Measurements from ENCODE around the gene SLC8A1. TPM values are rescaled to one million over a fixed set of nuclear protein-coding genes. Genes with fewer than 3 reads are reported as not detected.

The SLC8A1 gene
- total and polyA plus RNA-seq, 2 of the 13 experiments (the other 11 are each of a cell fraction or from before 2014, with no cell fraction given) = not detected

DNA sequence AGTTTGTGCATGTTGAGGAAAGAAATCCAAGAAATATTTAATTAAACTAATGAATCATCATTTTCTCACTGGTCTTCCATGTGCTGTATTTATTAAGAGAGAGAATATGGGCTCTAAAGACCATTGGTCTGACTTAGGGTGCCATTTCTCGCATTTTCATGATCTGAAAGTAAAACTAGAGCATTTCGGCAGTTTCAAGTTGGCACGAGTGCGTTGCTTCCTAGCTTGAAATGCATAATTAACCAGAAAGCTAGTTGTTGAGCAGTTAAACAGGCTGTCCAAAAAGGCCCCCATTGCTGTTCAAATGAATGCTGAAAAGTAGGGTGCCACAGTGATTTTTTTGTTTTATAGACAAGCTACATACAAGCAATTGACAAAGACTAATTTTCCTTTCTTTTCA lies 47.4 kb downstream of the SLC8A1 start:
- no peak overlapping the region for H3K4me2 ChIP-seq (ENCODE audit: low read depth, low read length)
- POLR2A ChIA-PET = no interaction called here

More for the DNA sequence above, 47.4 kb downstream of the SLC8A1 start:
- Histone ChIP-seq H3K4me3 (replicated peaks in 1 of 3; ENCODE audit: insufficient read depth in 1 of 3, low read depth in 2 of 3, low read length in 3 of 3) (no peak overlapping the region), H3K79me2 (ENCODE audit: insufficient read depth, low read length) (no peaks in the 10 kb centered on the region), H3K27me3 (ENCODE audit: control insufficient read depth in 1 of 2, insufficient read depth in 2 of 2, low read length in 2 of 2) (0 out of 5 replicates have a peak, but pooled peaks cover 0 to 4% of the 10 kb centered on the region in 2 experiments), H3K9ac (ENCODE audit: insufficient read depth, low read depth, low read length) (no peak overlapping the region), H4K20me1 (ENCODE audit: insufficient read depth, low read length) (no peaks in the 10 kb centered on the region), H3K4me1 (ENCODE audit: insufficient read depth, low read length) (no peaks in the 10 kb centered on the region), H3K27ac (ENCODE audit: extremely low read length, insufficient read depth, low read length) (no peak overlapping the region), H3K36me3 (replicated peaks in 1 of 2; ENCODE audit: control insufficient read depth in 1 of 2, insufficient read depth in 2 of 2, low read length in 2 of 2) (no peaks in the 10 kb centered on the region), H3K9me3 (ENCODE audit: low read length) (no peaks in the 10 kb centered on the region), H2AFZ (ENCODE audit: low read length) (no peak overlapping the region)
- 0% methylated on average over 4 of the region's 4 CpGs for WGBS (ENCODE audit: low lambda C conversion rate)
- DNase-seq (ENCODE audit: low spot score) (no peak), ATAC-seq (no peak), FAIRE-seq (no peak)
- in situ Hi-C loops (cut with HindIII; ENCODE audit: extremely low pct_ligation_motif_present, low pct_unique_long_range_greater_than_20kb) (no loop called here), intact Hi-C loops (cut with micrococcal nuclease; ENCODE audit: unreplicated experiment) (no loop called here)
- CTCF ChIA-PET (ENCODE audit: low intra/inter-chr PET ratio, low total read pairs) = no interaction called here
- BruUV-seq (replicated peaks) = no TSS peak
- TF ChIP-seq, protein P1, sequence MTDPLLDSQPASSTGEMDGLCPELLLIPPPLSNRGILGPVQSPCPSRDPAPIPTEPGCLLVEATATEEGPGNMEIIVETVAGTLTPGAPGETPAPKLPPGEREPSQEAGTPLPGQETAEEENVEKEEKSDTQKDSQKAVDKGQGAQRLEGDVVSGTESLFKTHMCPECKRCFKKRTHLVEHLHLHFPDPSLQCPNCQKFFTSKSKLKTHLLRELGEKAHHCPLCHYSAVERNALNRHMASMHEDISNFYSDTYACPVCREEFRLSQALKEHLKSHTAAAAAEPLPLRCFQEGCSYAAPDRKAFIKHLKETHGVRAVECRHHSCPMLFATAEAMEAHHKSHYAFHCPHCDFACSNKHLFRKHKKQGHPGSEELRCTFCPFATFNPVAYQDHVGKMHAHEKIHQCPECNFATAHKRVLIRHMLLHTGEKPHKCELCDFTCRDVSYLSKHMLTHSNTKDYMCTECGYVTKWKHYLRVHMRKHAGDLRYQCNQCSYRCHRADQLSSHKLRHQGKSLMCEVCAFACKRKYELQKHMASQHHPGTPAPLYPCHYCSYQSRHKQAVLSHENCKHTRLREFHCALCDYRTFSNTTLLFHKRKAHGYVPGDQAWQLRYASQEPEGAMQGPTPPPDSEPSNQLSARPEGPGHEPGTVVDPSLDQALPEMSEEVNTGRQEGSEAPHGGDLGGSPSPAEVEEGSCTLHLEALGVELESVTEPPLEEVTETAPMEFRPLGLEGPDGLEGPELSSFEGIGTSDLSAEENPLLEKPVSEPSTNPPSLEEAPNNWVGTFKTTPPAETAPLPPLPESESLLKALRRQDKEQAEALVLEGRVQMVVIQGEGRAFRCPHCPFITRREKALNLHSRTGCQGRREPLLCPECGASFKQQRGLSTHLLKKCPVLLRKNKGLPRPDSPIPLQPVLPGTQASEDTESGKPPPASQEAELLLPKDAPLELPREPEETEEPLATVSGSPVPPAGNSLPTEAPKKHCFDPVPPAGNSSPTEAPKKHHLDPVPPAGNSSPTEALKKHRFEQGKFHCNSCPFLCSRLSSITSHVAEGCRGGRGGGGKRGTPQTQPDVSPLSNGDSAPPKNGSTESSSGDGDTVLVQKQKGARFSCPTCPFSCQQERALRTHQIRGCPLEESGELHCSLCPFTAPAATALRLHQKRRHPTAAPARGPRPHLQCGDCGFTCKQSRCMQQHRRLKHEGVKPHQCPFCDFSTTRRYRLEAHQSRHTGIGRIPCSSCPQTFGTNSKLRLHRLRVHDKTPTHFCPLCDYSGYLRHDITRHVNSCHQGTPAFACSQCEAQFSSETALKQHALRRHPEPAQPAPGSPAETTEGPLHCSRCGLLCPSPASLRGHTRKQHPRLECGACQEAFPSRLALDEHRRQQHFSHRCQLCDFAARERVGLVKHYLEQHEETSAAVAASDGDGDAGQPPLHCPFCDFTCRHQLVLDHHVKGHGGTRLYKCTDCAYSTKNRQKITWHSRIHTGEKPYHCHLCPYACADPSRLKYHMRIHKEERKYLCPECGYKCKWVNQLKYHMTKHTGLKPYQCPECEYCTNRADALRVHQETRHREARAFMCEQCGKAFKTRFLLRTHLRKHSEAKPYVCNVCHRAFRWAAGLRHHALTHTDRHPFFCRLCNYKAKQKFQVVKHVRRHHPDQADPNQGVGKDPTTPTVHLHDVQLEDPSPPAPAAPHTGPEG (CRISPR knock-in tag; IDR thresholded peaks at IDR 0.05) = no peak
- no peak for TF ChIP-seq ZNF501 (CRISPR knock-in tag; IDR thresholded peaks at IDR 0.05)
- 0 out of 4 replicates have a peak, but pooled peaks of 1 of the 2 experiments have one; percentile 17 for TF ChIP-seq MAFK (conservative IDR thresholded peaks at IDR 0.05 in 1 of 2, IDR thresholded peaks at IDR 0.05 in 1 of 2; ENCODE audit: low read length in 2 of 2)
- no peak for TF ChIP-seq IRF9 (CRISPR knock-in tag; IDR thresholded peaks at IDR 0.05; ENCODE audit: borderline replicate concordance)
- no peak for TF ChIP-seq FOXJ3 (CRISPR knock-in tag; IDR thresholded peaks at IDR 0.05; ENCODE audit: borderline replicate concordance)
- no peak for TF ChIP-seq NFIB (CRISPR knock-in tag; IDR thresholded peaks at IDR 0.05; ENCODE audit: borderline replicate concordance)
